GM21390 (cell line): ENCODE results near the gene ATXN7L2.
A peak's percentile ranks its signal among the peaks of the same experiment; 100 is the strongest.

Source experiments
- ATAC-seq: cut with Tn5 transposase; IDR thresholded peaks from one replicate; pipeline ENCODE4 v1.9.1; 2021; ENCODE audit not compliant: unreplicated experiment

Gene ATXN7L2

DNA sequence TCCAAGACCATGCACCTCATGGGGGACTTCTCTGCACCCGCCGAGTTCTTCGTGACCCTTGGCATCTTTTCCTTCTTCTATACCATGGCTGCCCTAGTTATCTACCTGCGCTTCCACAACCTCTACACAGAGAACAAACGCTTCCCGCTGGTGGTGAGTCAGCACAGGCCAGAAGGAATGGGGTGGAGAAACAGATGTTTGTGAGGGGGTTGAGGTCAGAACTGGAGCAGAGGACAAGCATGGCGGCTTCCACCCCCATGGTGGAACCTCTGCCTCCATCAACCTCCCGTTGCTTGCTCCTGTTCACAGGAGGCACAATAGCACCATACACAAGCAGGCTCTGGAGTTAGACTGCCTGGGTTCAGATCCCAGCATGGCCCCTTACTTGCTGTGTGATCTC lies 6.9 kb upstream of the ATXN7L2 start:
- no peak for ATAC-seq

DNA sequence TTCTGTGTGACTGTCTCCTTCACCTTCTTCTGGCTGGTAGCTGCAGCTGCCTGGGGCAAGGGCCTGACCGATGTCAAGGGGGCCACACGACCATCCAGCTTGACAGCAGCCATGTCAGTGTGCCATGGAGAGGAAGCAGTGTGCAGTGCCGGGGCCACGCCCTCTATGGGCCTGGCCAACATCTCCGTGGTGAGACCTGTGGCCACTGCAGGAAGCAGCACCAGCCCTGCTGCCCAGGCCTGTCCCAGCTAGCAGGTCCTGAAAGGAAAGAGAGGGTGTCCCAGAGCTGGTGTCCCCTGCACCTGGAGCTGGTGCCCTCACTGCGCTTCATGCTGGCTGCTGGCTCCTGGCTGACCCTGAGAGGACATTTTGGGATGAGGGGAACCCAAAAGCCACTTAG lies 5.9 kb upstream of the ATXN7L2 start:
- no peak for ATAC-seq

DNA sequence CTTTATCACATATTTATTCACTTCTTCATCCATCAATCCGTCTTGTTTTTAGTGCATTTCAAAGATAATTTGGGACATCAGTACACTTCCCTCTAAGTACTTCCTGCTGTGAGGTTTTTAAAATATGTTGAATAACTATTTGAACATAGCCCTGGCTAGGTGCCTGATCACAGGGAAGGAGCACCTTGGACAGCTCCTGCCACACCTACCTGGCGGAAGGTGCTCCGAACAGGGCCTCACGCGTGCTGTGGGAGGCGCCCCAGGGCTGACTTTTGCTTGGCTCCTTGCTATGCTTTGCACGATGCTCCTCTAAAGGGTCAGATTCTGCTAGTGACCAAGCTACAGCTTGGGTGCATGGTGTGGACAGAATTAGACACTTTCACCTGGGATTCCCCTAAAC lies 4.9 kb upstream of the ATXN7L2 start:
- ATAC-seq, result no peak

DNA sequence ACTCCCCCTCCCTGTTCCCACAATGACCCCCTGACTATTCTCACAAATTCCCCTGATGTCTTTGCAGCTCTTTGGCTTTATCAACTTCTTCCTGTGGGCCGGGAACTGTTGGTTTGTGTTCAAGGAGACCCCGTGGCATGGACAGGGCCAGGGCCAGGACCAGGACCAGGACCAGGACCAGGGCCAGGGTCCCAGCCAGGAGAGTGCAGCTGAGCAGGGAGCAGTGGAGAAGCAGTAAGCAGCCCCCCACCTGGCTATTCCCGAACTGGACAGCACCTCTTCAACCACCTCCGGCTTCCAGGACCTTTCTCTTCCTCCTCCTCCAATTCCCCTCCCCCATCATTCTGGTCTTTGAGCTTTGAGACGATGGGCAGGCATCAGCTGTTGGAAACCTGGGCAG lies 4.4 kb upstream of the ATXN7L2 start:
- ATAC-seq, result no peak

DNA sequence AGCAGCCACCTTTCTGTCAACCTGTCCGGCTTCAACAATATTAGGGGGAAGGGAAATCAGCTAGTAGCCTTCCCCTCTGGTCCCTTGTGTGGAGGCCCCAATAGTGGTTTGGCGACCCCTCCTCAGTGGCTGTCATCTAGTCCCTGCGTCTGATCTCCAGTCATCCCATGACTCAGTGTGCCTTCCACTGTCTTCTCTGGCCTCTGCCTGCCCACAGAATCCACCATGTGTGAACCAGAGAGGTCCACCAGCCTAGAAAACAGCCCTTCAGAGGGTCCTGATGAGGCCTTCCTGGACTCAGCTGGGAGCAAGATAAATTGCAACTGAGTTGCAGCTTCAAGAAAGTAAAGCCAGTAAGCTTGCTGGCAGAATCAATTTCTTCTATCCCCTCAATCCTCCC lies 3.8 kb upstream of the ATXN7L2 start:
- ATAC-seq, result no peak

DNA sequence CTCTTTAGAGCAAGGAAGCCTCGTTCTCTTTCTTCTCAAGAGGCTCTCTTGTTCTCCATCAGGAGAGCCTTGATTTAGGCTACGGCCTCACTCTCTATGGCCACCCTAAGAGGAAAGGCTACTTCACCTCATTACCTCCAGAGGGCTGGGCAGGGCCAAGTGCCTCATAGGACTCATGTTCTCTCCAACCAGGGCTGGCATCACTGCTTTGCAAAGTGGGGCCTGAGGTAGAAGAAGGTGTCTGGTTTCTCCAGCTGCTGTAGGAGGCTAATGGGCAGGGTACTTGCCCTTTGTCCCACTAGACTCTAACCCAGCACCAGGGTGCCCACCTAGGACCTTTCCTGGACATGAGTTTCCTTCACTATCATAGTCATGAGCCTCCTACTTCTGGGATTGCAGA lies 2.1 kb upstream of the ATXN7L2 start:
- no peak for ATAC-seq

DNA sequence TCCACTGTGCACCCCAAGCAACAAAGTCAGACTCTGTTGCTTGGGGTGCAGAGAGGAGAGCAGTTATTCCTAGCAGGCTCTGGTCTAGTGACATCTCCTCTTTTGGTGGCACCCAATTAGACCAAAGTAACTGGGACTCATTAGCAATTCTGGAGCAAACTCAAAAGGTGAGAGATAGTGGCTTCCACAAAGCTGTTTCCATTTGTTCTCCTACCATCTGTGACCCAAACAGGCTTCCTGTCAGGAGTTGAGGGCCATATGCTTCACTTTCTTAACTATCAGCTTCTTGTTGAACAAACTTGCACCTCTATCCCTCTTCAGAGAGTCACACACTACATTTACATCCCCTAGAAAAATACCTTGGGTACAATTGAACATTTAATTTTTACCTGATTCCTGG lies 1.5 kb upstream of the ATXN7L2 start:
- no peak for ATAC-seq

DNA sequence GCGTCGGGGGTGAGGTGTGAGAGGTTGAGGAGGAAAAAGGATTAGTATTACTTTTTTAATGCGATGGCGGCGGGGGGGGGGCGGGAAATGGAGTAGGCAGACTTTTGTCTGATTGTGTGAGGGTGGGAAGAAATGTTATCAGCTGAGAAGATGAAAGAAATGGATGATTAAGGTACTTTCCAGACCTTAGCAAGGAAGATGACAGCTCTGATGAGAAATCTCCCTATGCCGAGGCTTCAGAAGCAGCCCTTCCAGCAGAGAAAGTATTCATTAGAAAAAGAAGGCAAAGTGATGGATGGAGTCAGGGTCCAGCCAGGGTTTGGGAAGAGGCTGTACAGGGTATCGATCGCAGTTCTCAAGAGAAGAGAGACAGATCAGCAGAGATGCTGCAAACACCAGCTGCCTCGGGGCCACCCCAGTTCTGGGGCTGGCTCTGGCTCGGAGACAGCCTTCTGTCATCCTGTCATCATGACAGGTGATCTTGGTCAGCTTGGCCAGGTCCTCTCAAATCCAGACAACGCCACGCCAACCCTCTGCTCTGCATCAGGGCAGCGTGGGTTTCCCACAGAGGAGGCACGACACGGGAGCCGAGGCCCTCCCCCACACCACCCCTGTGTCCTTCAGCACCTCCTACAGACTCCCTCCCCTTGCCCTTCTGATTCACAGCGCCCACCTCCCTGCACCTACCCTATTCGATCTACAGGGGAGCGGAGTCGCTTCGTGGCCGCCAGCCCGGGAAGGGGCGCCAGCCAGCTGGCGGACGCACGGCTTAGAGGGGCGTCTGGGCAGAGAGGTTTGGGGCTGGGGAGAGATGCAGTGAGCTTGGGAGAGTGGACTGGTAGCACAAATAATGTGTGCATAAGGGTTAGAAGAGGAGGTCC lies 674 bp upstream of the ATXN7L2 start:
- ATAC-seq, result peak; percentile 23

DNA sequence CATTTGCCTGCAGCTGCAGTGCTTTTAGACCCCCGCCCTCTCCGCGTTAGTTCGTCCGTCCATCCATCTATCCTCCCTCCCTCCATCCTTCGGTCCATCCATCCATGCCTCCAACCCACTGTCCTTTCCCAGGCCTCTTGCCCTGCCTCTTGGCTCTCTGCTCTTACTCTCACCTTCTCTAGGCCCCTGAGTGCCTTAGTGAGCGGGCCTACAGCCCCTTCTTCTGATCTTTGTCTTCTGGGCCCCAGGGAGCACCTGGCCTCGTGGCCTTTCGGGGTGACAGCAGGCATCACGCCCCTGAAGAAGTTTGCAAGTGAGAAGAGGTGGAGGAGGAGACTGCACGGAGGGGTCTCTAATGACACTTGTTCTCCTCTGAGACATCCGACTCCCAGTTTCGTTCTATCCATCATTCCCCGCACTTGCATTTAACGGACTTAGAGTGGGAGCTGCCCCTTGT lies 842 bp downstream of the ATXN7L2 start:
- ATAC-seq, result no peak

DNA sequence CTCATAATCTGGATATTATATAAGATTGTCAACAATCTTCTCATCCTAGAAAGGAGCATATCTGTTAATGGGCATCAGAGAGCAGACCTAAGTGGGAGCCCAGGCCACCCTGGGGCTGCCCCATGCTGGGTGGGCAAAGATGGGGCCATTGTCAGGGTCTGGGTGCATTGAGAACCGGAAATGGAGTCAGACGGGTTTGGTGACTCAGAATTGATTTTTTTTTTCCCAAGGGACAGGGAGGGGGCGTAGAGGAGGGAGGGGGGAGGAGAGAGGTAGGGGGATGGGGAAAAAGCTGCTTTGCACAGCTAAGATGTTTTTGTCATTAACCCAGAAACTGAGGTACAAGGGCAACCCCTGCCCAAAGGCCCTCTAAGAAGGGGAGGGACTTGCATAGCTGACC lies 1.3 kb downstream of the ATXN7L2 start:
- no peak for ATAC-seq

DNA sequence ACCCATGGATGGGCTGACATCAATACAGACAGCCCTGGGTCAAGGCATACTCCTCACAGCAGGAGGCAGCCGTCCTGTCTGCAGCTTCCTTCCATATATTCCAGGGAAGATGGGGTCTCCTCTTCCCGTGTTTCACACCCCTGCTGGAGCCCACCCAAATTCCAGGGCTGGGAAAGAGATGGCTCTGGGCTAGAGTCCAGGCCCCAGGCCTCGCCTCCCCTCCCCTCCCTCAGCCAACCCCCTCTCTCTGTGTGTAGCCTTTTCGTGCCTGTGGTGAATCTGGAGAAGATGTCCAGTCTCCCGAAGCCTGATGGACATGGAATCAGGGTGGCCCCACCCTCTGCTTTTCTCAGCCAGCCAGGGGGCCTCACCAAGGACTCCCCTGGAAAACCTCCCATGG lies 3.6 kb downstream of the ATXN7L2 start:
- no peak for ATAC-seq

DNA sequence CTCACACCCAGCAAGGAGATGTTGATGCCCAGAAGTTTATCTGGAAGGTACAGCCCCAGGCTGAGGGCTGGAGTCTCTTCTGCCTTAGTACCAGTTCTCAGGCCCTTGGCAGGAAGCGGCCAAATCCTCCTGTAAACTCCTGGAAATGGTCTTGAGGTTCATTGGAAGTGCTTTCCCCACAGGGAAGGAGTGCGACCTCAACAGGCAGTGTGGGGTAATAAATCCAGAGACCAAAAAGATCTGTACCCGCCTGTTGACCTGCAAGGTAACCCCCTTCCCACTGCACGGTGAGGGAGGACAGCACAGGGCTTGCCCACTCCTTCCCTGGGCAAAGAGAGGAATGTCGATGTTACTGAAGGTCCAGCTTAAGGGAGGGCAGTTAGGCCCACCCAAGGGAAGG lies 4.5 kb downstream of the ATXN7L2 start:
- ATAC-seq, result no peak

DNA sequence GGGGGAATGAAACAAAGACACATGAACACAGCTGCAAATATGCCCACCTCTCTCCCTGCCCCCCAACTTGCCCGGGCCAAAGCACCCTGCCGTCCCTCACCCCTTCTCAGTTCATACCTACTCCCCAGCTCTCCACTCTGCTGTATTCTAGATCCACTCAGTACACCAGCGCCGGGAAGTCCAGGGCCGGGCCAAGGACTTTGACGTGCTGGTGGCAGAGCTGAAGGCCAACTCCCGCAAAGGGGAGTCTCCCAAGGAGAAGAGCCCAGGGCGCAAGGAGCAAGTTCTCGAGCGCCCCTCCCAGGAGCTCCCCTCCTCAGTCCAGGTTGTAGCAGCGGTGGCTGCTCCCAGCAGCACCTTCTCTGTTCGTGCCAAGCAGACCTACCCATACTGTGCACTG lies 5.0 kb downstream of the ATXN7L2 start:
- ATAC-seq, result no peak

DNA sequence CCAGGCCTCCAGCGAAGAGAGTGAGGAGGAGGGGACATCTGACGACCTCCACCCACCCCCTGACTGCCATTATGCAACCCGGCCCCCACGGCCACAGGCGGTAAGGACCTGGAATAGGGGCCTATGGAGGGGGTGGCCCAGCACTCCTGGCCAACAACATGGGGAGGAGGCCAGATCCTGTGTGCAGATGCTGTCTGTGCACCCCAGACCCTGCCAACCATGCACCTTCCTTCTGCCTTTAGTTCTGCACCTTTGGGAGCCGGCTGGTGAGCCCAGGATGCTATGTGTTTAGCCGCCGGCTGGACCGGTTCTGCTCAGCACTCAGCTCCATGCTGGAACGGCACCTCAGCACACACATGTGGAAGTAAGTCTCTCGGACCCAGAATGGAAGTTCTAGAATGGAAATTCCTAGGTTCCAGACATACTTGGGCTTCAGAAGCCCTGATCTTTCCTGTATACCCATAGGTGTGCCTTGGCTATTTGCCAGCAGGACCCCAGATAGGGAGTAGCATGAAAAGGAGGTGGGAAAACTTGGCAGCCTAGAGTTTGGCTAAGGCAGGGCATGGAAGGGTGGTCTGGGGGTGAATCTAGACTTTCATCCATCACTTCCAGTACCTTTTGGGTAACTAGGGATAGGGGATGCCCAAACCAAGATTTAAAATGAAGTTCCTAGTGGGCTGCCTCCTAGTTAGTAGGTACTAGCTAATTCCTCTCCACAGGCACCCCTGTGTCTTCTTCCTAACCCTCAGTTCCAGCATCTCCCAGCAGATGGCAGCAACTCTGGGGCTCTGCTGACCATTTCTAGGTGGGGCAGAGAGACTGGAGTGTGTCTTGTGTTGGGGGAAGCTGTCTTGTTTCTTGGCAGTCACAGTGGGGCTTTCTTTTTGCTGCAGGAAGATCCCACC lies 6.6 kb downstream of the ATXN7L2 start:
- no peak for ATAC-seq

DNA sequence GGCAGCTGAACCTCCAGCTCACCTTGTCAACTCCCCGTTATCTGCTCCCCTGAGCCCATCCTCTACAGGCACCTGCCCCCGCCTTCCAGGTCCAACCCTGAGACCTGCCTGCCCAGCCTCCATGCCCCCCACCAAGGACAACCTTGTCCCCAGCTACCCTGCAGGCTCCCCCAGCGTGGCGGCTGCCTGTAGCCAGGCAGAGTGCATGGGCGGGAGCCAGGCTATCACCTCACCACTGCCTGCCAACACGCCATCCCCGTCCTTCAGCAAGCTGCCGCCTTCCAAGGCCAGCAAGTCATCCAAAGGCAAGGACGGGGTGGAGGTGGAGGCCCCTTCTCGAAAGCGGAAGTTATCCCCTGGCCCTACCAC lies 7.2 kb downstream of the ATXN7L2 start:
- no peak for ATAC-seq

DNA sequence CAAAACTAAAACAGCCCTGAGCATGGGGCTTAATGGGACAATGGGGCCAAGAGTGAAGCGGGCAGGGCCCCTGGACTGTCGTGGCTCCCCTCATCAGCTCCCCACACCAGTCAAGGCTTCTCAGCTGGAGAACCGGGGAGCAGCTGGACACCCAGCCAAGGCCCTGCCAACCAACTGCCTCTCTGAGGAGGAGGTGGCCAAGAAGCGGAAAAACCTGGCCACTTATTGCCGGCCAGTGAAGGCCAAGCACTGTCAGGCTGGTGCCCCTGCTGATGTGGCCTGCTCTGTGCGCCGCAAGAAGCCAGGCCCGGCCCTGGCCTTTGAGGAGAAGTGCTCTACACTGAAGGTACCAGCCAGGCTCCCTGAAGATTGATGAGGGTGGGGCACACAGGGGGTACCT lies 7.7 kb downstream of the ATXN7L2 start:
- no peak for ATAC-seq

DNA sequence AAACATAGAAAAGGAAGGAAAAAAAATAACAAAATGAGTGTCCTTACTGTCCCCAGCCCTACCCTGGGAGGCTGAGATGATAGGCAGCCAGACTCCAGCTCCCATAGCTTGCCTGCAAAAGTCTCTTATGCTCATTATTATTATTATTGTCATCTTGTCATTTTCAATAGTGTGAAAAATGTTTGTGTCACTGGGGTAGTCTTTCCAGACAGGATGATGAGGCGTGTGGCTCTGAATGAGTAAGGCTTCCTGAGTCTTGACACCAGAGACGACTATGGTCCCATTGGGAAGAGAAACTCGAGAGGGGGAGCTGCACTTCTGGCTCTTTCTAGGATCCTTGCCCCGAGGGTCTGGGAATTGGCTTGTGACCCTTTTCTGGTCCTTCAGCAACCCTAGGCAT lies 9.1 kb downstream of the ATXN7L2 start:
- no peak for ATAC-seq

DNA sequence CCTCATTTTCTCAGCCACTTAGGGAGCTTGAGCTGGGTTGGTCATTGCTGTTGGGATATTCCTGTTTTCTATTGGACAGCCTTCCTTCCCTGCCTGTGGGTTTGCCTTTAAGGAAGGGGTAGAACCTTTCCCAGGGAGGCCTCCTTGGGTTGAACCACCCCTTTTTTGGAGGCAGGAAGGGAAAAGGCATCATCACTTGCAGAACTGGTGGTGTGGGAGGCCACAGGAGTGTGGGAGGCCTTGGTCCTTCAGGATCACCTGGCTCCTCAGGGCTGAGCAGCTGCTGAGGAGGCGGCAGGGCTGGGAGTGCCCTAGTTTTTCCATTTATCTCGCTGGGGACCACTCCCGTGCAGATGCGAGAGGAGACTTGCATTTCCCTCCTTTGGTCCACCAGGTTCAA lies 9.5 kb downstream of the ATXN7L2 start:
- no peak for ATAC-seq

DNA sequence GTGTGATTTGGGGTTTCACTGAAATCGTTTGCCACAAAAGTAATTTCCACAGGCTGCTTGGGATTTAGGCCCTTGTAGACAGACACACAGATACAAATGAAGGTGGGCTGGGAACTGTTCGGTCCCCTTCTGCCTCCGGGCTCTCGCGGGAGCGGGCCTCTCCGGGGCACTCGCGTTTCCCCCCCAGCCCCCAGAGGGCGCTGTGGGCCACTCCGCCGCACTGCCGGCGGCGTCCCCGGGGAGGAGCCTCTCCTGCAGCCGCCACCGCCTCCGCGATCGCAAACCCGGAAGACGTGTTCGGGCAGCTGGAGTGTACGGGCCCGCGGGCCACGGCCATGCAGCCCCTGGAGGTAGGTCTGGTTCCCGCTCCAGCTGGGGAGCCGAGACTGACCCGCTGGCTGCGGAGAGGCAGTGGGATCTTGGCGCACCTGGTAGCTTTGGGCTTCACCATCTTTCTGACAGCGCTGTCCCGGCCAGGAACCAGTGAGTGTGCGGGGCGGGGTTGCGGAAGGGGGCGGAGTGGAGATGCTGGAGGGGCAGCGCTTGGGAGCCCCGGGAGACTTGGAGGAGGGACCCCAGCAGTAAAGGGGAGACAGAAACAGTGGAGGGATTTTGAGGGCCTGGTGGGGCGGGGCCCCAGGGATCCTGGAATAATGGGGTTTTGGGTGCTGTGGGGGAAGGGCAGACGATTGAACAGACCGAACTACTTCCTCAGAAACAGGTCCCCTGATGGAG lies 10.3 kb downstream of the ATXN7L2 start, which contains the start of gene CYB561D1:
Gene CYB561D1 (plus strand): TSS at position 290 of the 735 bp plus-strand sequence. CDS start 46 bp downstream, at position 336.
- peak; percentile 81 for ATAC-seq

DNA sequence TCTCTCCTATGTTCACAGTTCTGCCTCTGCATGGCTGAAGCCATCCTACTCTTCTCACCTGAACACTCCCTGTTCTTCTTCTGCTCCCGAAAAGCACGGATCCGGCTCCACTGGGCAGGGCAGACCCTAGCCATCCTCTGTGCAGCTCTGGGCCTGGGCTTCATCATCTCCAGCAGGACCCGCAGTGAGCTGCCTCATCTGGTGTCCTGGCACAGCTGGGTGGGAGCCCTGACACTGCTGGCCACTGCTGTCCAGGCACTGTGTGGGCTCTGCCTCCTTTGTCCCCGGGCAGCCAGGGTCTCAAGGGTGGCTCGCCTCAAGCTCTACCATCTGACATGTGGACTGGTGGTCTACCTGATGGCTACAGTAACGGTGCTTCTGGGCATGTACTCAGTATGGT lies 12.0 kb downstream of the ATXN7L2 start:
- no peak for ATAC-seq

DNA sequence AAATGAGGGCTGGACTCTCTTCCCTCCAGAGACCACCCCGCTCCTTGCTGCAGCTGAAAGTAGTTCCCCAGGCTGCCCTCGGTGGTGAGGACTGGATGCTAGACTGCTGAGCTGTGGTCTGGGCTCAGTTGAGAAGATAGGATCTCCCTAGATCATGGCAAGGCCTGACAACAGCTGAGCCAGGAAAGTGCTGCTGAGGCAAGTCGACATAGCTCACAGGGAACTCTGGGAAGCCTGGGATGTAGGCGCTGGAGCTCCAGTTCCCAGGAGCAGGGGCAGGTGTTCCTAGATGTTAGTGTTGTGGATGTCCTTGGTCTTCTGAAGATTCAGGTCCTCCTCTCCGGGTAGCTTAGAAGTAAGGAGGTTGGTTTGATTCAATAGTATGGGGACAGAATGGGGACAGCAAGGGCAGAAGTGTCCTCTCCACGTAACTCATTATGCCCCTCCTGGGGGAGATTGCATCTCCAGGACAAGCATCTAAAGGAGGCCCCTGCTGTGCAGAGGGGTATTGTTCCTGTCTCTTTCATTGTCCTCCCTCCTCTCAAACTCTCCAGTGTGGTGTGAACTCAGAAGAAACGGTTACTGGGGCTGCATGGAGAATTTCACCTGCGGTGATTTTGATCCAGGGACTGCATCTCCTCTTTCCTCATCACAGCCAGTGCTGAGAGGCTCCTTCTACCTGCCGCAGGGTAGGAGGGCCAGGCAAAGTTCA lies 13.9 kb downstream of the ATXN7L2 start:
- ATAC-seq, result no peak
